Activated T-helper 1 cell treated with anti-CD3 and anti-CD28 coated beads, Interleukin-12 subunit alpha, Interleukin-12 subunit beta, Interleukin-2, Interleukin-4 antibody, amounts not matched to agents 30 ng/mL and 10 ng/mL and 1 ng/mL, durations not matched to agents 14 hours and 24 hours and 36 hours (primary cell): ENCODE measurements around the gene PPP1R2. TPM values are rescaled to one million over a fixed set of nuclear protein-coding genes. Genes with fewer than 3 reads are reported as not detected.

ENCODE experiments used
- total RNA-seq: library from RNA; stranded (reverse); gene quantifications from 2 replicates; pipeline ENCODE4 v1.2.3, GENCODE V29; 2022

PPP1R2 gene
- total RNA-seq, 1 donor from 2014 or later = 98.8 TPM

Other genes with a start within 250 kb of the PPP1R2 start
- 38.2 and 46.3 TPM in 2 replicates for gene ACAP2, start 100.3 kb downstream of the PPP1R2 start, total RNA-seq
- gene APOD, start 40.6 kb upstream of the PPP1R2 start, total RNA-seq = 3.4 and 4.0 TPM in 2 replicates
- gene MUC20, start 177.7 kb upstream of the PPP1R2 start, total RNA-seq = 5.0 and 6.6 TPM in 2 replicates